Stimulated activated CD4-positive, alpha-beta T cell treated with anti-CD3 and anti-CD28 coated beads, TNF-alpha, amount 100 ng/mL, for 48 hours (primary cell): Measurements from ENCODE around the gene SORCS2.

Source experiments
- DNase-seq, 3 donors: peaks; one replicate each; pipeline ENCODE4 v3.0.0-alpha.2; 2020; ENCODE audit warnings: low read depth in 3 of 3

The SORCS2 gene

DNA sequence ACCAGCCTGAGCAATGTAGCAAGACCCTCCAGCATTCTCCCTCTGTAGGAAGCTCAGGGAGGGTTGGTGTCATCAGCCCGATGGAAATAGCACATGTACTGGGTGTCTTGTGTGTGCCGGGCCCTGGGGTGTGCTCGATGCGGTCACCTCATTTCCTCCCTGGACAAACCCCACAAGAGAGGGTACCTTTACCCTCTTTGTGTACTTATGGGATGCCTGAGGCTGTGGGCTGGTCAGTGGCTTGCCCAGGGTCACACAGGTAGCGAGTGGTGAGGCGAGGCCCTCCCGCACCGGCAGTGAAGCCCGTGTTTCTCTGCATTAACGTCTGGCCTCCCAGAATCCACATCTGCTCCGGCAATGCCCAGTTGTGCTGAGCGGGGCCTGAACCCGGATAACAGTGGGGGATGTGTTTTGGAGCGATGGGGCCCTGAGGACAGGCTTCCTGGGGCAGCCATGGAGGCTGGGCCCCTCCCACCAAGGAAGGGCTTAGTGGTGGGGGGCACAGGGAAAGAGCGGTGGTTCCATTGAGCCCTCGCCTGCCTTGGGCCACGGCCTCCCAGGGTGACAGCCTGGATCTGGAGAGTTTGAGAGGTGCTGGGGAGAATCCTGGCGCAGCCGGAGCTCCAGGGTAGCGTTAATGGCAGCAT is 234.3 kb downstream of the SORCS2 start:
- DNase-seq, result no peak

DNA sequence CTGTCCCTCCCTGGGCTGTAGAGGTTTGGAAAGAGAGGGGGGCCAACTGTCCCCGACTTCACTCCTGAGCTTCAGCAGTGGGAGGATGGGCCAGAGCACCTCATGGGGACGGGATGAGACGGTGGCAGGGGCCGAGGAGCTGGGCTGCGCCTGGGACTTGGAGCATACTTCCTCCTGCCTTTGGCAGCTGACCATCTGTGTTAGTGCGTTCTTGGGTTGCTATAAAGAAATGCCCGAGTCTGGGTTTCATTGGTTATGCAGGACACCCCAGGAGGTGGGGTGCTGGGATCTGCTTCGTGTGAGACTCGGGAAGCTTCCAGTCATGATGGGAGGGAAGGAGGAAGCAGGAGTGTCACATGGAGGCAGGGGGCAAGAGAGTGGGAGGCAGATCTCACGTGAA is 235.0 kb downstream of the SORCS2 start:
- no peak for DNase-seq

- DNase-seq, result no peak
These were observed 235.5 kb downstream of the SORCS2 start for GRCh38 chr4:7427831-7428260.

DNA sequence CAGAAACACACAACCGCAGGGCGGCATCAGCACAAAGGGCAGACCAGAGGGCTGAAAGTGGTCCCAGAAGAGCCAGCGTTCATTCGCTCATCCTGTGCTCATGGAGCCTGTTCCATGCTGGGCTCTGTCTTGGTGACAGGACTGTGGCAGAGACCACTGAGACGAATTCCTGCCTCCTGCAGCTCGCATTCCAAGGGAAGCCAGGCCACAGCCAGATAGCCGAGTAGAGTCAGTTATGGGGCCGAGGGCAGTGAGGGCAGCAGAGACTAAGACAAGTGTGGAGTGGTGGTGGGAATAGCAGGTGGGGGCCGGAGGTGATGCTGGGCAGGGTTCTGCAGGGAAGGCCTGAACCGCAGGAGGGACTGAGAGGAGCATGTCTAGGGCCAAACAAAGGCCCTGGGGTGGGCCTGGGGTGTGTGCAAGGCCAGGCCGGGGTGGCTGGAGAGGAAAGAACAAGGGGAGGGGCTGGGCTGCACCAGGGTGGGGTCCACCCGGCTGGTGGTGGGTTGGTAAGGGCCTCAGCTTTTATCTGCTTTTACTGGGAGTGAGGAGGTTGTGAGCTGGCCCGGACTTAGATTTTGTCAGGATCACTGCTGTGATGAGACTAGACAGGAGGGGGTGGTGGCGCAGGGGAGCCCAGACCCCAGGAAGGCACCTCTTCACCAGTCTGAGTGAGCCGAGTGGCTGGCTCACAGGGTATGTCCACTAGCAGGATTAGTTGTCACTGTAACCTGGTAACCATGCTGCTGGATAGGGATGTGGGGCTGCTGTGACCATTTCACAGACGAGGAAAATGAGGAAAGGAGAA is 236.1 kb downstream of the SORCS2 start:
- DNase-seq, result no peak

DNA sequence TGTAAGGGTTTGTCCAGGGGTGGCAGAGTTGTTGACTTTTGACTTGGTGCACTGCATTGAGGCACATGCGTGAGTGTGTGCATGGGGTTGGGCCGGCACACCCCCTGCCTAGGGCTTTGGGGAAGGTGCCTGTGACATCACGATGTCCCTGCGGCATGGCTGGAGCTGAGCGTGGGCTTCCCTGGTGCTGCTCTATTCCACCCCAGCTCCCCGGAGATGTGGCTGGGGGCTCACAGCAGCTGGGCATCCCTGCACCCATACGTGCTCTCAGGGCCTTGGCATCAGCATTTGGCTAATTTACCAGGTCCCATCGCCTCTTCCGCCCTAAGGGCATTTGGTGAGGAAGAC is 236.7 kb downstream of the SORCS2 start:
- DNase-seq, result no peak

DNA sequence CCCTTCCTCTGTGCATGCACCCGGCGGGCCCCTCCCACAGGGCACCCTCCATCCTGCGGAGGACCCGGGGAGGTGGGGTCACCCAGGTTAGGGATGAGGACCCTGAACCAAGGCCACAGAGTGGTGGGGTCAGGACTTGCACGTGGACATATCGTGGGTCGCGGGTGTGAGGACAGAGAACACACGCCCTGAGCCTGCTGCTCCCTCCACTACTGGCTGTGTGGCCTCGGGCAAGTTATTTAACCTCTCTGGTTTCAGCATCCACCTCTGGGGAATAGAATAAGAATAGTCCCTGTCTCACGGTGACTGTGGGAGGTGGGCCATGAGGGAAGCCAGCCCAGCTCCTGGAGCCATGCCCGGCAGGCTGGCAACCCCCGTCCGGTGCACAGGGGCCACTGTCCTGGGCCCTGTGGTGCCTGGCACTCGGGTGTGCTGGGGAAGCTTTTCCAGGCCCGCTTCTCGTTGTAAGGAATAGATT is 237.3 kb downstream of the SORCS2 start:
- no peak for DNase-seq

- DNase-seq, result no peak
These were observed 238.1 kb downstream of the SORCS2 start for GRCh38 chr4:7430368-7430964.

DNA sequence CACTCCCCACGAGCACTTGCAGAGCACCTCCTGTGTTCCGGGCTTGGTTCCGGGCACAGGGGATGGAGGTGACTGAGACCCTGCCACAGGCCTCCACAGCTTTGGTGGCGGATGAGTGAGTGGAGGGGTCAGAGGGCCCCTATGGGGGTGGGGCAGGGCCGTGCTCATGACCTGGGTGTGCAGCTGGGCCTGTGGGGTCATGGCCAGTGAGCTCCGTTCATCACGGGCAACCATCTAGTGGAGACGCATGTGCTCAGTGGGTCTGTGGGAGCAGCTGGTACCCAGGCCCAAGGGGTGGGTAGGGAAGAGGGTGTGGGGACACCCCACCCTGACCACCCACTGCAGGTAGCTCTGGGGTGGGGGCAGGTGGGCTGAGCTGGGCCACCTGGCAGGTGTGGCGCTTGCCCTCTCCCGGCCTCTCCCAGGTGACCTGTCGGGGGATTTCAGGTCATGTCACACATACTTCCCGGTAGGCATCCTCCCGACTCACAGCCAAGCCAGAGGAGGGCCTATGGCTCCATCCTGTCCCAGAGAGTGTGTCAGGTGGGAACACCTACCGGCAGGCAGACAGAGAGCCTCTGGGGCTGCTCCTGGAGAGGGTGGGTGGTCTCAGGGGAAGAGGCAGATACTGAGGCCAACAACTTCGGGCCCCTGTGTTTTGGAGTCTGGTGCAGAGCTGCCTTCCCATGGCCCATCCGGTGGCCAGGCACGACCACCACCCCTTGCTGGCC is 238.8 kb downstream of the SORCS2 start:
- no peak for DNase-seq

DNA sequence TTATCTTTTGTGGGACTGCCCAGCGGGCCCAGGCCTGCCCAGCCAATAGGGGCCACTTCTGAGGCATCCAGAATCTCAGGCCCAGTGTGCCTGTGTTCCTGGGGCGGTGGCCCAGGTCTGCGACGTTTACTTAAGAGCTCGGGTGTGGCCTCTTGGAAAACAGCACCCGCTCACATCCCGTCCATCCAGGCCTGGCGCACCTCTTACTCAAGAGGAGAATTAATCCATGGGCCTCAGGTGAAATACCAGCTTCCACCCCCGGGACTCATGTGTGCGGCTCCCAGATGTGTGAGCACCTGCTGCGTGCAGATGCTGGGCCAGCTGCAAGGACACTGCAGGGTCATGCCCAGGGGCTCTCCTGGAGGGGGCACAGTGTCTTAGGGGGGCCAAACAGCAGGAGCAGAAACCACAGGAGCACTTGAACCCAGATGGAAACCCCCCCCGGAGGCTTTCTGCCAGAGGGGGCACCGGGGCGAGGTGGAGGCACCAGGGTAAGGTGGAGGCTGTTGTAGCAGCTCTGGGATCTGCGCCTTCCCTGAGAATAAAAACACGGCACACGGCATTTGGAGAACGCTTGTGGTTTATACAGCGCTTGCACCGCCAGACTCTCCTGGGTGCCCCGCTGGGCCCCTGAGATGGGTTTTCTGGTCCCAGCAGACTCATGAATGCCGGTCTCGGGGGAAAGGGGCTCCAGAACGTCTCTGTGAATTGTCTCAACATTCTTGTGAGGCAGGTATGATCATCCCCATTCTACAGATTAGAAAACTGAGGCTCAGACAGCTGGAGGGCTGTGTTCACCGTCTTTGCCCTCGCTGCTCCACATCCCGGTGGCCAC is 239.6 kb downstream of the SORCS2 start:
- no peak for DNase-seq

DNA sequence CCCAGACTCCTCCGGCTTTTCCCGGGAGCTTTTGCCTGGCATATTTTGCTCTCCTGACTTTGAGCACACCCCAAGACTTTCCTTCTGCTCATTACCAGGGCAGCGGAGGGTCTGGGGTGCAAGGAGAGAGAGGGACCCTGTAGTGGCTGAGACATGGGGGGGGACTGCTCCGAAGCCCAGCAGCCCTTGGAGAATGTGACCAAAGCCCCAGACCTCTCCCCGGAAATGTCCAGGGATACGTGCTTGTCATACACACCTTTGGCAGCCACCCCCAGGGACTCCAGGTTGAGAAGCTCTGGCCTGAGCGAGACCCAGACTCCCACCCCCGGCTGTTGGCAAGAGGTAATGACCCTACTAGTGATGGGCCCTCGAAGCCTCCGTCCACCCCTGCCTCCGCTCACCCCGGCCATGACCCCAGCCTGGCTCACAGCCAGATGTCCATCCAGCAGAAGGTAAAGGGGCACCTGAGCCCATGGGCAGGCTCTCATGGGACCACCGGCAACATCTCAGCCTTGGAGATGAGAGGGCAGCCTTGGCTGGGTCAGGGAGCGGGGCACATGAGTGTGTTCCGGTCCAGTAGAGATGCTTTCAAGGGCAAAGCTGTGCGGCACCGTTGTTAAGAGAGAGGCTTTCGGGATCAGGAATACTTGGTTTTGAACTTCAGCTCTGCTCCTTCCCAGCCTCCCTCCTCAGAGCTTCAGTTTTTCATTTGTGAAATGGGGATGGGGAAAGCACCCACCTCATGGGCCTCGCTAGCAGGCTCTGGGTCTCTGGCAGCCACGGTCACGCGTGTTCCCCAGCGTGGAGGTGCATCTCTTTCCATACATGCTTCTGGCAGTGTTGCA is 240.4 kb downstream of the SORCS2 start:
- DNase-seq, result no peak

GRCh38 chr4:7433376-7434140 is 241.2 kb downstream of the SORCS2 start:
- no peak for DNase-seq

DNA sequence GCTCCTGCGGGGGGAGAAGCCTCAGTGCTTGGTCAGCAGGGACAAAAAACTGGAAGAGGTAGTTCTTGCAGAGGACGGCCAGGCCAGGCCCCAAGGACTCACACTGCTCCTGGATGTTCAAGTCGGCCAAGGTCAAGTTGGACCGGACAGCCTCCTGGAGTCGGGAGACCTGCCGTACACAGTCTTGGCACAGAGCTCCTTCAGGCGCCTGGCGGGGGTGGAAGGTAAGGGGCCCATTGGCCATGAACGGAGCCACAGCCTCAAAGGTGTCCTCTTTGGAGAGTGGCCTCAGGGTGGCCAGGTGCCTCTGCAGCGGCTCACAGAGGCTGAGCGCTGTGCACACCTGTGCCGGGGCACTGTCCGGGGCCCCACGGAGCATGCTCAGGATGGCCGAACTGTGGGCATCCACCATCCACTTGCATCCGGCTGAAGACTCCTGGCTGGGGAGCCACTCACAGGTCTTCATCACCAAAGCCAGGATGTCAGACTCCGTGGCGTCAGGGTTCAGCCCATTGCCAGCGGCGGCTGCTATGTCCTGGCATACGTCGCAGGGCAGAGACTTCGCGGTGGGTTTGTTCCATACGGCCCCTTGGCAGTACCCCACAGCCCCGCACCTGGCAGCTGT is 241.9 kb downstream of the SORCS2 start:
- no peak for DNase-seq

GRCh38 chr4:7434766-7435150 is 242.4 kb downstream of the SORCS2 start, which contains the start of gene PSAPL1:
Gene PSAPL1 (minus strand): TSS chr4:7434930. CDS start chr4:7434879, 51 bp downstream.
- no peak for DNase-seq

DNA sequence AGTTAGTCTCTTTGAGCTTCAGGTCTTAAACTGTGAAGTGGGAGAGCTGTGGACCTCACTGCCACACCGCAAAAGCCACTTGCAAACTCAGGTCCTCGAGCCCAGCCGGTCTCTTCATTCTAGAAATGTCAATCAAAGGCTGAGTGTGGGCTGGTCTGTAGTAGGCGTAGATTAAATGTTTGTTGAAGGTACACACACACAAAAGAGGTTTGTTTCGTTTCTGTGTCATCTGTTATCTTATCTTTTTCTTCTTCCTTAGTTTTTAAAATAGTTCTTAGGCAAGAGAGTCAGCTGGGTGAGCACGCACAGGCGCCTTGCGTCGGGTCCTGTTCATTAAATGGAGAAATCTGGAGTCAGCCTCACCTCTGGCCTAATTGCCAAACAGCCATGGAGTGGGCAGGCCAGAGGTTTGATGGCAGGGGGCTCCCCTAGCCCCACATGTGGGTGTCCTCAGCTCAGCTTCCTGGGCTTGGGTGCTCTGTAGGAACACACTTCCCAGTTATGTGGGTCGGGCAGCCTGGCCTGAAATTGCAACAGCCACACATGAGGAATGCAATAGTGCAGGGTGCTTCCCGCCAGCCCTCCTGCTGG is 243.2 kb downstream of the SORCS2 start:
- DNase-seq, result no peak

DNA sequence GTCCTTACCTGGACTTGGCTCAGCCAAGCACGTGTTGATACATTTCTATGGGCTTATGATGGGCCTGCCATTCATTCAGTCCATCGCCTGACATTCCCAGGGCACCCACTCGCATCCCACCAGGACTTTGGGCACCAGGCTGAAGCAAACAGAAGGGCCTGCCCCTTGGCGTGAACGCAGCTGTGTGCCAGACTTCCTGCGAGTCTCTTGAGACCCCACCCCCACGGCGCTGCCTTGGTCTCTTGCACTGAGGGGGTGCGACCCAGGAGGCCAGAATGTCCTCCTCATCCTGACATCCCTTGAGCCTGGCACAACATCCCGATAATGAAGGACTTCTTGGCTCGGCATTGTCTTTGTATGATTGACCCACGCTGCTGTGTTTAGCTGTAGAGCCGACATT is 243.9 kb downstream of the SORCS2 start:
- no peak for DNase-seq

DNA sequence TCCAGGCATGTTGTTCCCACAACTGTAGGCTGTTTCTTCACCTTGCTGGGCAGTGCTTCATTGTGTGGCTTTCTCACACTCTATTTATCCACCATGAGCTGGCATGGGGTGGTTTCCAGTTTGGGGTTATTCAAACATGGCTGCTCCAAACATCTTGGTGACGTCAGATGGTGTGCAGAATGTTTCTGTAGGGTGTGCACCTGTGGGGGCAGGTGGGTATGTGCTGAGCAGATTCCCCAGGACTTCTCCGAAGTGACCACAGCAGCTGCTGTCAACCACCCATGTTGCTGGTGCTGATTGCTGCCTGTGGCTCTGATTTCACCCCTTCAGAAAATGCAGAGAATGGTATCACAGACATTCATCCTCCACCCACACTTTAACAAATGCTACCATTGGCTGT is 247.4 kb downstream of the SORCS2 start:
- DNase-seq, result no peak

- no peak for DNase-seq
These were observed 248.9 kb downstream of the SORCS2 start for GRCh38 chr4:7441201-7441600.

DNA sequence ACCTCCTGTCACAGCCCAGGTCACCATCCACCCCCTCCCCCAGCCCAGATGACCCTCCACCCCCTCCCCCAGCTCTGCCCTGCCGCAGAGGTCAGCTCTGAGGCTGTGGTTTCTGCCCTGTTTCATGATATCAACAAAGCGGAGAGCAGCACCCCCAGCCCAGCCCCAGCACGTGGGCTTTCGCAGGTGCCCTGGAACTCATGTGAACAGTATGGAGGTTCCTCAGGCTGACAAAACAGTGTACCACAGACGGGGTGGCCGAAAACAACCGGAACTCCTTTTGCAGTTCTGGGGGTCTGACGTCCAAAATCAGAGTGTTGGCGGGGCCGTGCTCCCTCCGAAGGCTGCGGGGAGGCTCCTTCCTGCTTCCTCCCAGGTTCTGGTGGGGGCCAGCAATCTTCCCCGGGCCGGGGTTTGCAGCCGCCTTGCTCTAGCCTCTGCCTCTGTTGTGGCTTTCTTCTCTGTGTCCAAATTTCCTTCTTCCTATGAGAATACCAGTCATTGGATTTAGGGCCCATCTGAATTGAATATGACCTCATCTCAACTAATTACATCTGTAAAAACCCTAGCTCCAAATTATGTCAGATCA is 250.3 kb downstream of the SORCS2 start:
- DNase-seq, result no peak
